HEK293 (cell line): ENCODE results near the gene UMOD.

Experiments used
- CTCF ChIP-seq: fragments of 450-650 bp; formaldehyde crosslinking; IDR thresholded peaks from 2 replicates; pipeline ENCODE4 v1.5.1; 2016; ENCODE audit warnings: missing biosample characterization, missing genetic modification characterization
- KLF9 ChIP-seq: fragments of 450-650 bp; formaldehyde crosslinking; IDR thresholded peaks from 2 replicates; pipeline ENCODE4 v1.5.1; 2016; ENCODE audit warnings: missing biosample characterization, missing genetic modification characterization, low read depth
- ZBTB44 ChIP-seq: fragments of 450-650 bp; IDR thresholded peaks from 2 replicates; pipeline ENCODE4 v1.5.1; 2018; ENCODE audit warnings: missing biosample characterization, mild to moderate bottlenecking, missing genetic modification characterization
- ZNF202 ChIP-seq: fragments of 450-650 bp; formaldehyde crosslinking; IDR thresholded peaks from 2 replicates; pipeline ENCODE4 v1.5.1; 2016; ENCODE audit warnings: missing biosample characterization, missing genetic modification characterization, borderline replicate concordance
- ZNF239 ChIP-seq: fragments of 450-650 bp; formaldehyde crosslinking; IDR thresholded peaks from 2 replicates; pipeline ENCODE4 v1.5.1; 2016; ENCODE audit warnings: missing biosample characterization, missing genetic modification characterization
- ZNF292 ChIP-seq: fragments of 450-650 bp; formaldehyde crosslinking; IDR thresholded peaks from 2 replicates; pipeline ENCODE4 v1.5.1; 2016; ENCODE audit warnings: low read depth, missing biosample characterization, missing genetic modification characterization, borderline replicate concordance
- ZNF768 ChIP-seq: fragments of 450-650 bp; formaldehyde crosslinking; IDR thresholded peaks from 2 replicates; pipeline ENCODE4 v1.5.1; 2018; ENCODE audit warnings: missing biosample characterization, mild to moderate bottlenecking, missing genetic modification characterization
- ZSCAN4 ChIP-seq: fragments of 450-650 bp; formaldehyde crosslinking; IDR thresholded peaks from 2 replicates; pipeline ENCODE4 v1.5.1; 2017; ENCODE audit warnings: missing biosample characterization, missing genetic modification characterization

- TF ChIP-seq CTCF (tag by site-specific recombination) (no peak), ZNF292 (tag by site-specific recombination) (no peak), ZNF768 (tag by site-specific recombination) (no peak), ZNF202 (no peak), ZSCAN4 (tag by site-specific recombination) (no peak), ZBTB44 (tag by site-specific recombination) (no peak), KLF9 (no peak), ZNF239 (tag by site-specific recombination) (no peak)
These were observed 44.7 kb downstream of the UMOD start for GRCh38 chr16:20307791-20308190.
